Stomach (tissue), 4 donors: Measurements from ENCODE around the gene GCNT1.

Source experiments
- EP300 ChIP-seq: sonication (generic); formaldehyde crosslinking; IDR thresholded peaks from one replicate; pipeline ENCODE4 v1.6.1; 2017; ENCODE audit warnings: antibody characterized with exemption
- POLR2A ChIP-seq, 4 donors: fragments of 450-650 bp; IDR thresholded peaks; one replicate each; pipeline ENCODE4 v1.6.1; 2016; ENCODE audit warnings: antibody characterized with exemption in 4 of 4, control low read depth in 2 of 4, mild to moderate bottlenecking in 1 of 4, moderate library complexity in 1 of 4
- POLR2AphosphoS5 ChIP-seq, 3 donors: sonication (generic); formaldehyde crosslinking; IDR thresholded peaks; one replicate each; pipeline ENCODE4 v1.6.1; 2016; ENCODE audit warnings: antibody characterized with exemption in 3 of 3
- TF ChIP-seq, protein P1 (sequence below), 7 experiments: fragments of 450-650 bp in 4 of 7; fragments of 200-600 bp in 3 of 7; sonication (generic) in 3 of 7; IDR thresholded peaks; one replicate each; pipeline ENCODE4 v1.5.1; 2016 to 2019; ENCODE audit warnings: antibody characterized with exemption in 7 of 7, control low read depth in 2 of 7, mild to moderate bottlenecking in 1 of 7

DNA sequence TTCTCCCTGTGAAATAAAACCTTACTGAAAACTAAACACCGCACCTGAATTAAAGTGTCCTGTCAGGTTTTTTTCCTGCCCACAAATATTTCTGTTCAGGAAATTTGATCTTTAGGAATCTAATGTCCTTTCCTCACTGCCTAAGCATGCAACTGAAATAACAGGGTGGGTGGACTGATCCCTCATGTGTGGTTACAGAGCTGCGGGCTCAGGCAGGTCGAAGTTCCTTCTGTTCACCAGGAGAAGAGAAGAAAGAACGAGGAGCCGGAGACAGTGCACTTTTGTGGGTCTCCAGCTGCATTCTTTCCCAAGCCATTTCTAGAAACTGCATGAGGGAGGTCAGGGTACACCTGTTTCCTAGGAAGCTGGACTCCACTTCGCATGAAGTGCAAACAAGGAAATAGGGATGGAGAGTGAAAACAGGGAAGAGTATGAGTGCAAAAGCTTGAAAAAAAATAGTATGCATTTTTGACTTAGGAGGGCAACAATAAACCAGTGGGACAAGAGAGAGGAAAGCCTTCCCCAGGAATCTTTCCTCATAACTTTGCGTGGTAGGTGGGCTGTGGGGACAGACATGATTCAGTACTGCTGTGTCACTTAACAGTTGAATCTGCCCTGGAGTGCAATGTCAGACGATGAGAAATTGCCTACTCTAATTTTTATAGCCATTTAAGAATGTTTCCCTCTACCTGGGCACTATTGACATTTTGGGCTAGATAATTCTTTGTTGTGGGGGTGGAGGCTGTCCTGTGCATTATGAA is 60.3 kb downstream of the GCNT1 start:
- no peak for TF ChIP-seq EP300
- TF ChIP-seq, protein P1, sequence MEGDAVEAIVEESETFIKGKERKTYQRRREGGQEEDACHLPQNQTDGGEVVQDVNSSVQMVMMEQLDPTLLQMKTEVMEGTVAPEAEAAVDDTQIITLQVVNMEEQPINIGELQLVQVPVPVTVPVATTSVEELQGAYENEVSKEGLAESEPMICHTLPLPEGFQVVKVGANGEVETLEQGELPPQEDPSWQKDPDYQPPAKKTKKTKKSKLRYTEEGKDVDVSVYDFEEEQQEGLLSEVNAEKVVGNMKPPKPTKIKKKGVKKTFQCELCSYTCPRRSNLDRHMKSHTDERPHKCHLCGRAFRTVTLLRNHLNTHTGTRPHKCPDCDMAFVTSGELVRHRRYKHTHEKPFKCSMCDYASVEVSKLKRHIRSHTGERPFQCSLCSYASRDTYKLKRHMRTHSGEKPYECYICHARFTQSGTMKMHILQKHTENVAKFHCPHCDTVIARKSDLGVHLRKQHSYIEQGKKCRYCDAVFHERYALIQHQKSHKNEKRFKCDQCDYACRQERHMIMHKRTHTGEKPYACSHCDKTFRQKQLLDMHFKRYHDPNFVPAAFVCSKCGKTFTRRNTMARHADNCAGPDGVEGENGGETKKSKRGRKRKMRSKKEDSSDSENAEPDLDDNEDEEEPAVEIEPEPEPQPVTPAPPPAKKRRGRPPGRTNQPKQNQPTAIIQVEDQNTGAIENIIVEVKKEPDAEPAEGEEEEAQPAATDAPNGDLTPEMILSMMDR (IDR thresholded peaks at IDR 0.05) = no peak
- TF ChIP-seq POLR2A (IDR thresholded peaks at IDR 0.05) = no peak
- TF ChIP-seq POLR2AphosphoS5 (IDR thresholded peaks at IDR 0.05) = no peak
